GM12878 (cell line): Measurements from ENCODE around the gene GALK1. TPM values are rescaled to one million over a fixed set of nuclear protein-coding genes. Genes with fewer than 3 reads are reported as not detected.

ENCODE experiments used
- CBFB ChIP-seq: IDR thresholded peaks from 2 replicates; pipeline ENCODE4 v1.6.1; 2016; ENCODE audit warnings: antibody characterized with exemption, low read depth
- CBX3 ChIP-seq: fragments of 200-600 bp; sonication (generic); IDR thresholded peaks from 2 replicates; pipeline ENCODE4 v1.6.1; 2016; ENCODE audit warnings: low read depth, borderline replicate concordance
- CUX1 ChIP-seq: IDR thresholded peaks from 2 replicates; pipeline ENCODE4 v1.6.1; 2012; ENCODE audit warnings: improper control_type of control experiment, low read depth, low read length; ENCODE audit not compliant: insufficient replicate concordance
- EZH2 ChIP-seq: IDR thresholded peaks from 2 replicates; pipeline ENCODE4 v1.6.1; 2012; ENCODE audit warnings: low read depth, mild to moderate bottlenecking, control low read depth, inconsistent platforms, low read length, borderline replicate concordance; ENCODE audit not compliant: control insufficient read depth
- HDAC6 ChIP-seq: fragments of 200-600 bp; sonication (generic); IDR thresholded peaks from one replicate; pipeline ENCODE4 v1.8.0; 2017; ENCODE audit warnings: antibody characterized with exemption; ENCODE audit not compliant: unreplicated experiment
- KAT2A ChIP-seq: conservative IDR thresholded peaks from 2 replicates; pipeline ENCODE4 v1.6.1; 2011; ENCODE audit warnings: low read depth, low read length; ENCODE audit not compliant: control insufficient read depth
- POLR2A ChIP-seq: IDR thresholded peaks from 2 replicates; pipeline ENCODE4 v1.6.1; 2011; ENCODE audit warnings: low read depth, mild to moderate bottlenecking, low read length
- RAD21 ChIP-seq: IDR thresholded peaks from 2 replicates; pipeline ENCODE4 v1.6.1; 2011; ENCODE audit warnings: mild to moderate bottlenecking, low read depth, low read length, moderate library complexity; ENCODE audit not compliant: insufficient read depth
- SIN3A ChIP-seq: IDR thresholded peaks from 2 replicates; pipeline ENCODE4 v1.6.1; 2012; ENCODE audit warnings: low read depth, low read length, improper control_type of control experiment
- STAT1 ChIP-seq: fragments of 450-650 bp; conservative IDR thresholded peaks from 2 replicates; pipeline ENCODE4 v1.6.1; 2014; ENCODE audit warnings: antibody characterized with exemption, mild to moderate bottlenecking
- STAT3 ChIP-seq: IDR thresholded peaks from 2 replicates; pipeline ENCODE4 v1.6.1; 2011; ENCODE audit warnings: low read depth, low read length, improper control_type of control experiment
- WRNIP1 ChIP-seq: IDR thresholded peaks from 2 replicates; pipeline ENCODE4 v1.6.1; 2011; ENCODE audit warnings: low read depth, low read length, improper control_type of control experiment, borderline replicate concordance
- ZNF274 ChIP-seq: IDR thresholded peaks from one replicate; pipeline ENCODE4 v1.8.0; 2011; ENCODE audit not compliant: insufficient read length, insufficient read depth
- ZNF622 ChIP-seq: fragments of 450-650 bp; IDR thresholded peaks from 2 replicates; pipeline ENCODE4 v1.6.1; 2017; ENCODE audit warnings: mild to moderate bottlenecking, inconsistent platforms
- ZSCAN29 ChIP-seq: fragments of 450-650 bp; IDR thresholded peaks from 2 replicates; pipeline ENCODE4 v1.6.1; 2017; ENCODE audit warnings: mild to moderate bottlenecking, moderate library complexity
- polyA plus RNA-seq, 11 experiments: library from polyadenylated mRNA; depleted of rRNA in 4 of 11; unstranded in 6 of 11; stranded (reverse) in 5 of 11; fragments of >200 nt; fragmentation: Nextera tagmentation in 4 of 11; fragmentation: Illumina TruSeq in 1 of 11; extraction: Ambion mirVana in 4 of 11; extraction: Trizol in 1 of 11; gene quantifications; 1 replicate in 1 of 11; 2 replicates in 10 of 11; pipeline versions ENCODE4 v1.2.1 to v1.2.3, GENCODE V29; 2011 to 2016; ENCODE audit warnings: inconsistent platforms in 2 of 11, missing spikeins in 2 of 11, low read depth in 1 of 11
- total RNA-seq, 4 experiments: library from RNA; depleted of rRNA in 3 of 4; stranded (reverse); fragments of >200 nt in 3 of 4; fragmentation: Illumina TruSeq in 1 of 4; extraction: Trizol in 1 of 4; gene quantifications; 2 replicates each; pipeline versions ENCODE4 v1.2.1 to v1.2.3, GENCODE V29; 2013 to 2021
- TF ChIP-seq, protein P1 (sequence below): IDR thresholded peaks from 2 replicates; pipeline ENCODE4 v1.6.1; 2012; ENCODE audit warnings: low read length, inconsistent platforms
- TF ChIP-seq, protein P2 (sequence below): IDR thresholded peaks from 2 replicates; pipeline ENCODE4 v1.6.1; 2012; ENCODE audit warnings: low read depth, low read length, improper control_type of control experiment
- TF ChIP-seq, protein P3 (sequence below): fragments of 450-650 bp; formaldehyde crosslinking; IDR thresholded peaks from 2 replicates; pipeline ENCODE4 v1.4.0; 2022; ENCODE audit warnings: mild to moderate bottlenecking, moderate library complexity

The GALK1 gene
- total and polyA plus RNA-seq, 10 of the 15 experiments (the other 5 are each of a cell fraction or from before 2014, with no cell fraction given) = 0.21 to 43.8 (median 21.4) TPM

- TF ChIP-seq CUX1 (no peak), STAT3 (no peak), KAT2A (no peak), SIN3A (no peak), STAT1 (0 out of 2 replicates have a peak, but pooled peaks have one; percentile 63), ZSCAN29 (no peak), WRNIP1 (no peak), POLR2A (no peak), RAD21 (peak; percentile 77), CBX3 (no peak), HDAC6 (no peak), ZNF274 (no peak), EZH2 (no peak), CBFB (no peak), ZNF622 (no peak)
- TF ChIP-seq, protein P1, sequence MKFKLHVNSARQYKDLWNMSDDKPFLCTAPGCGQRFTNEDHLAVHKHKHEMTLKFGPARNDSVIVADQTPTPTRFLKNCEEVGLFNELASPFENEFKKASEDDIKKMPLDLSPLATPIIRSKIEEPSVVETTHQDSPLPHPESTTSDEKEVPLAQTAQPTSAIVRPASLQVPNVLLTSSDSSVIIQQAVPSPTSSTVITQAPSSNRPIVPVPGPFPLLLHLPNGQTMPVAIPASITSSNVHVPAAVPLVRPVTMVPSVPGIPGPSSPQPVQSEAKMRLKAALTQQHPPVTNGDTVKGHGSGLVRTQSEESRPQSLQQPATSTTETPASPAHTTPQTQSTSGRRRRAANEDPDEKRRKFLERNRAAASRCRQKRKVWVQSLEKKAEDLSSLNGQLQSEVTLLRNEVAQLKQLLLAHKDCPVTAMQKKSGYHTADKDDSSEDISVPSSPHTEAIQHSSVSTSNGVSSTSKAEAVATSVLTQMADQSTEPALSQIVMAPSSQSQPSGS = no peak
- TF ChIP-seq, protein P2, sequence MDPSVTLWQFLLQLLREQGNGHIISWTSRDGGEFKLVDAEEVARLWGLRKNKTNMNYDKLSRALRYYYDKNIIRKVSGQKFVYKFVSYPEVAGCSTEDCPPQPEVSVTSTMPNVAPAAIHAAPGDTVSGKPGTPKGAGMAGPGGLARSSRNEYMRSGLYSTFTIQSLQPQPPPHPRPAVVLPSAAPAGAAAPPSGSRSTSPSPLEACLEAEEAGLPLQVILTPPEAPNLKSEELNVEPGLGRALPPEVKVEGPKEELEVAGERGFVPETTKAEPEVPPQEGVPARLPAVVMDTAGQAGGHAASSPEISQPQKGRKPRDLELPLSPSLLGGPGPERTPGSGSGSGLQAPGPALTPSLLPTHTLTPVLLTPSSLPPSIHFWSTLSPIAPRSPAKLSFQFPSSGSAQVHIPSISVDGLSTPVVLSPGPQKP = no peak
- TF ChIP-seq, protein P3, sequence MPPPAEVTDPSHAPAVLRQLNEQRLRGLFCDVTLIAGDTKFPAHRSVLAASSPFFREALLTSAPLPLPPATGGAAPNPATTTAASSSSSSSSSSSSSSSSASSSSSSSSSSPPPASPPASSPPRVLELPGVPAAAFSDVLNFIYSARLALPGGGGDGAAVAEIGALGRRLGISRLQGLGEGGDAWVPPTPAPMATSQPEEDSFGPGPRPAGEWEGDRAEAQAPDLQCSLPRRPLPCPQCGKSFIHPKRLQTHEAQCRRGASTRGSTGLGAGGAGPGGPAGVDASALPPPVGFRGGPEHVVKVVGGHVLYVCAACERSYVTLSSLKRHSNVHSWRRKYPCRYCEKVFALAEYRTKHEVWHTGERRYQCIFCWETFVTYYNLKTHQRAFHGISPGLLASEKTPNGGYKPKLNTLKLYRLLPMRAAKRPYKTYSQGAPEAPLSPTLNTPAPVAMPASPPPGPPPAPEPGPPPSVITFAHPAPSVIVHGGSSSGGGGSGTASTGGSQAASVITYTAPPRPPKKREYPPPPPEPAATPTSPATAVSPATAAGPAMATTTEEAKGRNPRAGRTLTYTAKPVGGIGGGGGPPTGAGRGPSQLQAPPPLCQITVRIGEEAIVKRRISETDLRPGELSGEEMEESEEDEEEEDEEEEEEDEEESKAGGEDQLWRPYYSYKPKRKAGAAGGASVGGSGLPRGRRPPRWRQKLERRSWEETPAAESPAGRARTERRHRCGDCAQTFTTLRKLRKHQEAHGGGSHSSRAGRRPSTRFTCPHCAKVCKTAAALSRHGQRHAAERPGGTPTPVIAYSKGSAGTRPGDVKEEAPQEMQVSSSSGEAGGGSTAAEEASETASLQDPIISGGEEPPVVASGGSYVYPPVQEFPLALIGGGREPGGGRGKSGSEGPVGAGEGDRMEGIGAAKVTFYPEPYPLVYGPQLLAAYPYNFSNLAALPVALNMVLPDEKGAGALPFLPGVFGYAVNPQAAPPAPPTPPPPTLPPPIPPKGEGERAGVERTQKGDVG (CRISPR knock-in tag) = no peak
These were observed 15.2 kb downstream of the GALK1 start (continued) for GRCh38 chr17:75749545-75750389.
